ENCODE data around the gene ACTC1.

Gene ACTC1

GRCh38 chr15:34755419-34755773, 40.0 kb downstream of the ACTC1 start:
- no peak for DNase-seq

- no peak for DNase-seq
Observed at GRCh38 chr15:34754674-34755418, 40.5 kb downstream of the ACTC1 start, which contains the start of gene GJD2. TSS of gene GJD2 (minus strand) at chr15:34754998. CDS start at chr15:34754488, 510 bp downstream.

GRCh38 chr15:34754171-34754601, 41.2 kb downstream of the ACTC1 start:
- DNase-seq = no peak

GRCh38 chr15:34753236-34753894, 42.0 kb downstream of the ACTC1 start:
- DNase-seq = no peak

- DNase-seq = no peak
Observed at GRCh38 chr15:34749691-34750090, 45.7 kb downstream of the ACTC1 start.

Data from NCI-H1694 treated with DMSO at 0.1 percent for 48 hours (cell line).